Smooth muscle cell of the brain vasculature (primary cell): ENCODE measurements around the gene ARHGEF4.

Source experiments
- DNase-seq: peaks from one replicate; pipeline ENCODE4 v3.0.0-alpha.2; 2012; ENCODE audit warnings: low read depth, low spot score

ARHGEF4 gene

GRCh38 chr2:131038258-131039100 lies 201.8 kb downstream of the ARHGEF4 start:
- no peak for DNase-seq

GRCh38 chr2:131039101-131039440 lies 202.4 kb downstream of the ARHGEF4 start:
- no peak for DNase-seq

GRCh38 chr2:131039535-131039907 lies 202.8 kb downstream of the ARHGEF4 start:
- DNase-seq: no peak

DNA sequence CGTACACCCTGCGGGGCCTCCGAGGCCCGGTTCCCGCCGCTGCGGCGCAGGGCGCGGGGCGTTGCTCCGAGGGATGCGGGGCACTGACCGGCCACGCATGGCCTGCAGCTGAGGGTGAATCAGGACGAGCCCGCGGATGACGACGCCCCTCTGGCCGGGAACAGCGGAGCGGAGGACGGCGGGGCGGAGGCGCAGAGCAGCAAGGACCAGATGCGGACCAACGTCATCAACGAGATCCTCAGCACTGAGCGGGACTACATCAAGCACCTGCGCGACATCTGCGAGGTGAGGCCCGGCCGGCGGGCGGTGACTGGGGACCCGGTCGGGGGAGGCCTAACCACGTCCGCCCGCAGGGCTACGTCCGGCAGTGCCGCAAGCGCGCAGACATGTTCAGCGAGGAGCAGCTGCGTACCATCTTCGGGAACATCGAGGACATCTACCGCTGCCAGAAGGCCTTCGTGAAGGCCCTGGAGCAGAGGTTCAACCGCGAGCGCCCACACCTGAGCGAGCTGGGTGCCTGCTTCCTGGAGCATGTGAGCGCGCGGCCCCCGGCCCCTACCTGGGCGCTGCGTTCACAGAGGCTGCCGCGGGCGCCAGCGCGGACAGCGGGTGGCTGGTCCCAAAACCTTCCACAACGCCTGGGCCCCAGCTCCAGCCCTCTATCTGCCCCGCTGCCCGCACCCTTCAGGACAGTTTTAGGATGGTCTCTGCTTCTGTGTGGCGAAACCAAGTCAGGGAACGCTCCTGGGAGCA lies 203.4 kb downstream of the ARHGEF4 start:
- no peak for DNase-seq

DNA sequence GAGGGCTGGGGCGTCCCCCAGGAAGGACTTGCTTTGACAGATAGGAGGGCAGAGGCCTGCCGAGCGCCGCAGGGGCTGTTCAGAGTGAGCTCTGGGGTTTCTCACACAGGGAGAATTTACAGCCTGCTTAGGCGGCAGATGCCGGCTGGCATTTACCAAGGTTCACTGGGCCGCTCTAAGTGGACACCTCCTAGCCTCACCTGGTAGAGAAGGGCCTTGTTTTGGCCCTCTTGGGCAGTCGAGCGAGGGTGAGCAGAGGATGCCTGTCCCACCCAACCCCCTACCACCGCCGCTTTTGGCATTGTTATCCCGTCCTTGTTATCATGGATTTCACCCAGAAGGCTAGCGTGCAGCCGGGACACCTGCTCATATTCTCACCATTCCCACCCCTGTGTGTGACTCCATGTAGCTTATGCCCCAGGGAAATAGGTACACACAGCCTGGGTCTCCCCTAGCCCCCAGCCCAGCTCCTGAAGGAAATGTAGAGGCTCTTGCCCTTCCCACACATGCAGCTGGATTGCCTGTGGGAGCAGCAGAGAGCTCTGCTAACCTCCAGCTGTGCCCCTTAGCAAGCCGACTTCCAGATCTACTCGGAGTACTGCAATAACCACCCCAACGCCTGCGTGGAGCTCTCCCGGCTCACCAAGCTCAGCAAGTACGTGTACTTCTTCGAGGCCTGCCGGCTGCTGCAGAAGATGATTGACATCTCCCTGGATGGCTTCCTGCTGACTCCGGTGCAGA lies 204.1 kb downstream of the ARHGEF4 start:
- no peak for DNase-seq

- DNase-seq: no peak
These were observed 204.9 kb downstream of the ARHGEF4 start for GRCh38 chr2:131041402-131042147.

DNA sequence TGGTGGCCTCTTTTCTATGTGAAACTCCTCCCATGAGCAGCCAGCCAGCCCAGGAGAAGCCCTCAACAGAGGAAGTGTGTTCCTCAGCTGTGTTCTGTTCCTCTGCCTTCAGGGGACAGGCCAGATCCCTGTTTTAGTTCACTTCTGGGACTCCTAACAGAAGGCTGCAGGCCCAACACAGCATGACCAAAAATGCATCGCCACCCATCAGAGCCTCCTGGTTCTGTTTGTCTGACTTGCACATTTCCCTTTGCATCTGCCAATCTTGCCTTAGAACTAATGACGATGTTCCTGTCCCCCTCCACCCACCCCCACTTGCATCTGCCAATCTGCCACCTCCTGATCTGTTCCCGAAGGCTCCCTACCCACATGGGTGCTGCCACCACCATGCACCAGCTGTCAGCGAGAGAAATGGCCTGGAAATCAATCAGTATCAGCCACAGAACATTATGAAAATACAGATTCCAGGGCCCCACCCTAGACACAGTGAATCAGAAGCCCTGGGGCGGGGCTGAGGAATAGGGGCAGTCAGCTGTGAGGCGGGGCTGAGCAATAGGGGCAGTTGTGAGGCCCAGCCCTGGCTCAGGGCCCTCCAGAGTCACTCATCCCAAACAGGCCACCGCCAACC lies 205.5 kb downstream of the ARHGEF4 start:
- DNase-seq: no peak

DNA sequence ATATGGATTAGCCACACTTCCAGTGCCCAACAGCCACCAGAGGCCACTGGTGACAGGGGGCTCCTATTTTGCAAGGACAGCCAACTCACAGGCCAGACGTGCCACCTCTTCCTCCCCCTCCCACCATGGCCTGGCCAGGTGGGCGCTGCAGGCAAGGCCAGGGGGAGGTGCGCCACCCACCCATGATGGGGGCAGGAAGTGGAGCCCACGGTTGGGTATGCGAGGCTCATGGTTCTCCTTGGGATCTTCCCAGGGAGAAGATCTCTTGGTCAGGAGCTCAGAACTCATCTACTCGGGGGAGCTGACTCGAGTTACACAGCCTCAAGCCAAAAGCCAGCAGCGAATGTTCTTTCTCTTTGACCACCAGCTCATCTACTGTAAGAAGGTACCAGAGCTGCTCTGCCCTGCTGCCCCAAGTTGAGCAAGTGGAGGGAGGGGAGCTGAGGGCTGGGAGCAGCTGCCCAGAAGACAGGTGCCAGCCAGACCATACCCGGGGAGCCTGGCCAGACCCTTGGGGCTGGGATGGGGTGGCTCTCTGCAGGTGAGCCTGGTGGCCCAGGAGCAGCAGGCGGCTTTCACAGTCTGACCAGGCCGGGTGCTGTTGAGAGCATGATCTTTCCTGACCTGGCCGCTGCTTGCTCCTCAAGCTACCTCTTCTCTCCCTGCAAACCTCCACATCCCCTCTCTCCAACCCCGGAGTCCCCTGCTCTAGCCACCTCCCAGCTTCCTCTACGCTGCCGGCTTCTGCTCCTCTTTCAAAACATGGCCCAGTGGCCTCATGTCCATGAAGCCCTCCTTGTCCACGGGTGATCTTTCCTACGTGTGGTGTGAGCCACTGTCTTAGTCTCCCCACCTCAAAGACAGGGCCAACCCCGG lies 206.7 kb downstream of the ARHGEF4 start:
- no peak for DNase-seq

- DNase-seq: no peak
These were observed 207.5 kb downstream of the ARHGEF4 start for GRCh38 chr2:131044075-131044756.

DNA sequence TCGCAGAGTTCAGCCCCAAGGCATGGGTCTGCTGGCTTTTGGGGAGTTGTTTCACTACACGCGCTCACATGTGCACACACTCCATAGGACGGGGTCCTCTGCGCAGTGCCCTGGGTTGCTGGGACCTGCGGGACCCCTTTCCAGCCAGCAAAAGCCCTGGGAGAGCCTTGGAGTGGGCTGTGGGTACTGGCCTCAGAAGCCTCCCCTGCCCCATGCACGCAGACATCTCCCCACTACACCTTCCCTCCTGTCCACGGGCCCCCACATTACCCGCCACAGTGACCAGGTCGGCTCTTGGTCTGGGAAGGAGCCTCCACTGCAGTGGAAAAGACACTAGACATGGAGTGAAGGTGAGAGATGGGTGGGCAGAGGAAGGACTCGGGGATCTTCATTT lies 208.0 kb downstream of the ARHGEF4 start:
- no peak for DNase-seq

- no peak for DNase-seq
These were observed 208.7 kb downstream of the ARHGEF4 start for GRCh38 chr2:131045286-131046027.

- DNase-seq: no peak
These were observed 209.6 kb downstream of the ARHGEF4 start for GRCh38 chr2:131046028-131046917.

- no peak for DNase-seq
These were observed 210.4 kb downstream of the ARHGEF4 start for GRCh38 chr2:131046918-131047652.

DNA sequence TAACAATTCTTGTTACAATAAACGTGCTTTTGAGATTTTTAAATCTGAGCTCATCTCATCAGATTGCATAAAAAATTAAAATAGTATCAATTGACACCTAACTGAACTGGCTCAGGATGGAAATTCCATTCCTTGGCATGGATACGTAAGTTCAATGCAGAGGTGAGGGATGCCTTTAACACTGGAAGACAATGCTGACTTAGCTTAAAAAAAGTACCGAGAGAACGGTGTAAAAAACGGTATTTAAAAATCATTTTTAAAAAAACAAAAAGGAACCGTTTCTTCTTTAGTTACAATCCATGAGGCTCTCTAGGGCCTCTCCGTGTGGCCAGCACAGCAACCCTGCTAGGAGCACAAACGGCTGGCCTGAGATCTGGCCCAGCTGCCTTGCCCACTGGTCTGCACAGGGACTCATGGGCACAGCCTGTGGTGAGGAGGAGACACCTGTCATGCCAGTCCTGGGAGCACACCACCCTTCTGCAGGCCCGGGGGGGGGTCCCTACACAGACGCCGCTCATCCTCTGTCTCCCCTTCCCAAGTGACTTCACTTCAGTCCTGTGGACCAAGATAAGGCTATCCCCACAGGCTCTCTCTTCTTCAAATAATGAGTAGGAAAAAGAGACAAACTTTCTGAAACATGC lies 211.3 kb downstream of the ARHGEF4 start:
- no peak for DNase-seq

DNA sequence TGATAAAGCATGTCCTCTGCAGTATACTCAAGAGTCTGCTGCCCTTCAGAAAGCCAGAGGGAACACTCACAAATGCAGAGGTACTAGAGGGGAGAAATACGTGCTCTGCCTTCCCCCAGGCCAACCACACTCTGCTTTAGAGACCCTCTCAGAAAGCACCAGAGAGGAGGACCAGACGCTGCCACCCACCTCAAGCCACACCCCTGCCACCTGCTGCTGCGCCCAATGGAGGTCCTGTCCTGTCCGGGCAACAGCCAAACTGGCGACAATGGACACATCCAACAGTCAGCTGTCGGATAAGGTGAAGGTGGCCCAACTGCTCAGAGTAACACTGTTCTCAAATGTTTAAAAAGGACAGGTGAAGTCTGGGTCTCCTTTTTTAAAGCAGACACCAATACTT lies 211.9 kb downstream of the ARHGEF4 start:
- DNase-seq: no peak

GRCh38 chr2:131049150-131049718 lies 212.5 kb downstream of the ARHGEF4 start:
- no peak for DNase-seq
